Loucy (cell line): ENCODE results near the gene MTMR12.

Experiments used
- H2AFZ ChIP-seq: fragments of 200-600 bp; sonication (generic); 2 replicates; pipeline ENCODE4 v1.6.0; 2016; ENCODE audit warnings: antibody characterized with exemption, mild to moderate bottlenecking, low read length, moderate library complexity
- H3F3A ChIP-seq: fragments of 200-600 bp; 2 replicates; pipeline ENCODE4 v1.6.0; 2016; ENCODE audit warnings: antibody characterized with exemption, low read depth, mild to moderate bottlenecking
- H3K27me3 ChIP-seq: fragments of 200-600 bp; sonication (generic); 2 replicates; pipeline ENCODE4 v1.6.1; 2014; ENCODE audit warnings: low read length, mild to moderate bottlenecking; ENCODE audit not compliant: insufficient read depth, poor library complexity, severe bottlenecking
- H3K36me3 ChIP-seq: fragments of 200-600 bp; sonication (generic); 2 replicates; pipeline ENCODE4 v1.6.1; 2016; ENCODE audit warnings: low read length; ENCODE audit not compliant: insufficient read depth
- H3K4me1 ChIP-seq: fragments of 200-600 bp; sonication (generic); 2 replicates; pipeline ENCODE4 v1.5.1; 2014; ENCODE audit warnings: low read length, mild to moderate bottlenecking; ENCODE audit not compliant: insufficient read depth, poor library complexity, severe bottlenecking
- H3K4me2 ChIP-seq: fragments of 200-600 bp; sonication (generic); 2 replicates; pipeline ENCODE4 v1.6.0; 2014; ENCODE audit warnings: antibody characterized with exemption, low read length, low read depth, mild to moderate bottlenecking; ENCODE audit not compliant: poor library complexity, severe bottlenecking
- H3K4me3 ChIP-seq: fragments of 200-600 bp; sonication (generic); 2 replicates; pipeline ENCODE4 v1.5.1; 2014; ENCODE audit warnings: low read length, mild to moderate bottlenecking, mixed read lengths; ENCODE audit not compliant: poor library complexity, severe bottlenecking
- H3K79me2 ChIP-seq: fragments of 200-600 bp; sonication (generic); 2 replicates; pipeline ENCODE4 v1.6.1; 2014; ENCODE audit warnings: low read length; ENCODE audit not compliant: insufficient read depth
- H3K9ac ChIP-seq: fragments of 200-600 bp; sonication (generic); 2 replicates; pipeline ENCODE4 v1.6.0; 2014; ENCODE audit warnings: mild to moderate bottlenecking, low read depth, low read length, moderate library complexity; ENCODE audit not compliant: poor library complexity, severe bottlenecking
- H3K9me2 ChIP-seq: fragments of 200-600 bp; sonication (generic); replicated peaks from 2 replicates; pipeline ENCODE4 v1.6.1; 2016; ENCODE audit warnings: low read depth, low read length, mixed read lengths
- H3K9me3 ChIP-seq: fragments of 200-600 bp; sonication (generic); 2 replicates; pipeline ENCODE4 v1.6.1; 2014; ENCODE audit warnings: mild to moderate bottlenecking, antibody characterized with exemption, low read length, low read depth; ENCODE audit not compliant: insufficient read depth
- H4K20me1 ChIP-seq: fragments of 200-600 bp; sonication (generic); 2 replicates; pipeline ENCODE4 v1.6.0; 2014; ENCODE audit warnings: antibody characterized with exemption, low read length, mild to moderate bottlenecking; ENCODE audit not compliant: insufficient read depth, poor library complexity, severe bottlenecking
- CTCF ChIP-seq: fragments of 200-600 bp; sonication (generic); conservative IDR thresholded peaks from 2 replicates; pipeline ENCODE4 v1.5.1; 2014; ENCODE audit warnings: mild to moderate bottlenecking, antibody characterized with exemption, low read length
- EZH2phosphoT487 ChIP-seq: fragments of 200-600 bp; IDR thresholded peaks from 2 replicates; pipeline ENCODE4 v1.6.1; 2018; ENCODE audit warnings: antibody characterized with exemption, mild to moderate bottlenecking, moderate library complexity, borderline replicate concordance

Gene MTMR12

GRCh38 chr5:32270178-32270577 lies 42.6 kb downstream of the MTMR12 start:
- H3K4me2 ChIP-seq, result no peak overlapping the region
- no peak overlapping the region for H2AFZ ChIP-seq
- no peaks in the 10 kb centered on the region for H3K79me2 ChIP-seq
- no peak overlapping the region for H3K4me3 ChIP-seq
- H3K4me1 ChIP-seq, result no peaks in the 10 kb centered on the region
- no peaks in the 10 kb centered on the region for H3K9me2 ChIP-seq
- no peaks in the 10 kb centered on the region for H3K27me3 ChIP-seq
- no peaks in the 10 kb centered on the region for H3F3A ChIP-seq
- H3K36me3 ChIP-seq, result peaks cover 66% of the 10 kb centered on the region; the same call in 1 of the 2 replicates
- no peak overlapping the region for H3K9ac ChIP-seq
- no peak for TF ChIP-seq EZH2phosphoT487
- TF ChIP-seq CTCF, result no peak
- H3K9me3 ChIP-seq, result no peaks in the 10 kb centered on the region
- H4K20me1 ChIP-seq, result no peaks in the 10 kb centered on the region

- no peaks in the 10 kb centered on the region for H3K9me3 ChIP-seq
- H3K9me2 ChIP-seq, result no peaks in the 10 kb centered on the region
- H3F3A ChIP-seq, result no peaks in the 10 kb centered on the region
- TF ChIP-seq CTCF (no peak), EZH2phosphoT487 (no peak)
- H2AFZ ChIP-seq, result no peak overlapping the region
- no peaks in the 10 kb centered on the region for H3K27me3 ChIP-seq
- no peak overlapping the region for H3K4me3 ChIP-seq
- H4K20me1 ChIP-seq, result no peaks in the 10 kb centered on the region
- peaks cover 57% of the 10 kb centered on the region for H3K36me3 ChIP-seq
- peaks cover 4% of the 10 kb centered on the region for H3K4me1 ChIP-seq
- no peaks in the 10 kb centered on the region for H3K79me2 ChIP-seq
- no peak overlapping the region for H3K4me2 ChIP-seq
- no peak overlapping the region for H3K9ac ChIP-seq
Observed at GRCh38 chr5:32265902-32266301, 46.8 kb downstream of the MTMR12 start.

- no peak overlapping the region for H3K4me2 ChIP-seq
- H3K27me3 ChIP-seq, result no peaks in the 10 kb centered on the region
- peaks cover 51% of the 10 kb centered on the region for H3K36me3 ChIP-seq
- no peaks in the 10 kb centered on the region for H3F3A ChIP-seq
- H4K20me1 ChIP-seq, result no peaks in the 10 kb centered on the region
- no peaks in the 10 kb centered on the region for H3K79me2 ChIP-seq
- H3K4me3 ChIP-seq, result no peak overlapping the region
- H3K4me1 ChIP-seq, result peaks cover 4% of the 10 kb centered on the region
- no peak overlapping the region for H3K9ac ChIP-seq
- TF ChIP-seq EZH2phosphoT487 (no peak), CTCF (no peak)
- H3K9me2 ChIP-seq, result no peaks in the 10 kb centered on the region
- H3K9me3 ChIP-seq, result no peaks in the 10 kb centered on the region
- no peak overlapping the region for H2AFZ ChIP-seq
Observed at GRCh38 chr5:32264957-32265572, 47.7 kb downstream of the MTMR12 start.
